KMS-11 (cell line): Measurements from ENCODE around the gene CKM.

Source experiments
- H2AFZ ChIP-seq: fragments of 200-600 bp; sonication (generic); 2 replicates; pipeline ENCODE4 v1.6.1; 2016; ENCODE audit warnings: antibody characterized with exemption, mixed run types, low read depth
- H3K27ac ChIP-seq: fragments of 200-600 bp; sonication (generic); 2 replicates; pipeline ENCODE4 v1.6.1; 2016; ENCODE audit warnings: mild to moderate bottlenecking, mixed run types
- H3K27me3 ChIP-seq: fragments of 200-600 bp; sonication (generic); 2 replicates; pipeline ENCODE4 v1.6.1; 2017; ENCODE audit warnings: mild to moderate bottlenecking, low read depth, mixed run types, moderate library complexity; ENCODE audit not compliant: insufficient read depth
- H3K36me3 ChIP-seq: fragments of 200-600 bp; sonication (generic); 2 replicates; pipeline ENCODE4 v1.6.1; 2017; ENCODE audit warnings: mild to moderate bottlenecking, mixed run types; ENCODE audit not compliant: insufficient read depth
- H3K4me1 ChIP-seq: fragments of 200-600 bp; sonication (generic); 2 replicates; pipeline ENCODE4 v1.6.1; 2016; ENCODE audit warnings: mild to moderate bottlenecking, low read depth, mixed run types; ENCODE audit not compliant: poor library complexity, severe bottlenecking
- H3K4me2 ChIP-seq: fragments of 200-600 bp; sonication (generic); 2 replicates; pipeline ENCODE4 v1.7.0; 2016; ENCODE audit warnings: mild to moderate bottlenecking, mixed run types
- H3K4me3 ChIP-seq: fragments of 200-600 bp; sonication (generic); IDR thresholded peaks from 2 replicates; pipeline ENCODE4 v1.6.1; 2017; ENCODE audit warnings: low read depth, low read length, mixed read lengths; ENCODE audit not compliant: insufficient read depth
- H3K79me2 ChIP-seq: fragments of 200-600 bp; sonication (generic); 2 replicates; pipeline ENCODE4 v1.6.1; 2016; ENCODE audit warnings: low read depth, mixed run types; ENCODE audit not compliant: insufficient read depth
- H3K9ac ChIP-seq: fragments of 200-600 bp; sonication (generic); 2 replicates; pipeline ENCODE4 v1.6.1; 2016; ENCODE audit warnings: mild to moderate bottlenecking, mixed run types
- H4K20me1 ChIP-seq: fragments of 200-600 bp; sonication (generic); 2 replicates; pipeline ENCODE4 v1.6.1; 2016; ENCODE audit warnings: mild to moderate bottlenecking, mixed run types; ENCODE audit not compliant: insufficient read depth
- CTCF ChIP-seq: fragments of 200-600 bp; sonication (generic); conservative IDR thresholded peaks from 2 replicates; pipeline ENCODE4 v1.6.1; 2017; ENCODE audit warnings: low read depth, mild to moderate bottlenecking, antibody characterized with exemption, low read length, moderate library complexity, mixed read lengths

The CKM gene

DNA sequence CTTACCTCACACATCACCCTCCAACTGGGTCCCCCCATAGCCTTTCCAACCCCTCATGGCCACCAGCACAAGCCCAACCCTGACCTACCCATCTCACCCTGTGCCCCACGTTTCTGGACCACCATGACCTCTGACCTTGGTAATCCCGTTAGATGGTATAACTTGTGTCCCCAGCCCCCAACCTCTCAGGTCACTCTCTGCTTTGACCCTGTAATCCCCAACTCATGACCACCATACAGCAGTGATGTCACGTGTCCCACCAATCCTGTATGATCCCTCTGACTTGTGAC is 26.4 kb upstream of the CKM start:
- no peak overlapping the region for H3K27ac ChIP-seq
- no peak overlapping the region for H2AFZ ChIP-seq
- H3K4me1 ChIP-seq, result no peaks in the 10 kb centered on the region
- no peaks in the 10 kb centered on the region for H3K79me2 ChIP-seq
- H3K36me3 ChIP-seq, result no peaks in the 10 kb centered on the region
- H3K4me3 ChIP-seq, result no peak overlapping the region
- no peak overlapping the region for H3K4me2 ChIP-seq
- H3K27me3 ChIP-seq, result peaks cover 4% of the 10 kb centered on the region; the same call in 1 of the 2 replicates
- H4K20me1 ChIP-seq, result no peaks in the 10 kb centered on the region
- H3K9ac ChIP-seq, result no peak overlapping the region
- TF ChIP-seq CTCF, result no peak

DNA sequence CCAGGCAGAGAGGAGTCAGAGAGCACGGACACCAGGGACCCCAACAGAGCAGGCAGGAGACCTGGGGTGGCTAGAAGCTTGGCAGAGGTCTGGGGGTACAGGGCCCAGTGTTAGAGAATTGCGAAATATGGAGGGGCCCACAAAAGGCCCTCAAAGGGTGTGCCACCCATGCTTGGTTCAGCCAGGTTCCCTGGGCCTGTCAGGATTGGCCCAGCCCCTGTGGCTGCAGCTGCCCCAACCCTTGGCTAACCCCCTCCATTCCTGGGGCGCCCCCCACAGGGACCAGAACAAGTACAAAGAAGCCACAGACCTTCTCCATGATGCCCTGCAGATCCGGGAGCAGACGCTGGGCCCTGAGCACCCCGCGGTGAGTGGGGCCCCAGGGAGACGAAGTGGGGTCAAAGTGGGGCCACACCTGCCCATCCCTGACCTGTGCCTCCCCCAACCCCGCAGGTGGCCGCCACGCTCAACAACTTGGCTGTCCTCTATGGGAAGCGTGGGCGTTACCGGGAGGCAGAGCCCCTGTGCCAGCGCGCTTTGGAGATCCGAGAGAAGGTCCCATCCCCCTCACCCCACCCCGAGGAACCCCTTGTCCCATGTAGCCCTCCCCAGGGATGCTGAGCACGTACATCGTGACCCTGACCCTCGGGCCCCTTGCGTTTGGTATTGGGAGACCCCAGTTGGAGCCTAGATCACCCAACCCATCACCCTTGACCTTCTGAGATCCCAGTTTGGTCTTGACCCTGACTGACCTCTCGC is 25.9 kb upstream of the CKM start:
- H3K4me1 ChIP-seq, result no peaks in the 10 kb centered on the region
- no peak overlapping the region for H3K9ac ChIP-seq
- H2AFZ ChIP-seq, result no peak overlapping the region
- no peaks in the 10 kb centered on the region for H3K79me2 ChIP-seq
- no peak for TF ChIP-seq CTCF
- H3K27me3 ChIP-seq, result peaks cover 4% of the 10 kb centered on the region; the same call in 1 of the 2 replicates
- no peak overlapping the region for H3K4me3 ChIP-seq
- no peaks in the 10 kb centered on the region for H3K36me3 ChIP-seq
- H3K27ac ChIP-seq, result no peak overlapping the region
- no peak overlapping the region for H3K4me2 ChIP-seq
- H4K20me1 ChIP-seq, result no peaks in the 10 kb centered on the region

GRCh38 chr19:45347570-45348366 is 25.1 kb upstream of the CKM start:
- Histone ChIP-seq H4K20me1 (no peaks in the 10 kb centered on the region), H3K36me3 (no peaks in the 10 kb centered on the region), H2AFZ (no peak overlapping the region), H3K4me2 (no peak overlapping the region), H3K4me3 (no peak overlapping the region), H3K27ac (no peak overlapping the region), H3K9ac (no peak overlapping the region), H3K27me3 (peaks cover 4% of the 10 kb centered on the region; the same call in 1 of the 2 replicates), H3K79me2 (no peaks in the 10 kb centered on the region), H3K4me1 (no peaks in the 10 kb centered on the region)
- TF ChIP-seq CTCF, result no peak

DNA sequence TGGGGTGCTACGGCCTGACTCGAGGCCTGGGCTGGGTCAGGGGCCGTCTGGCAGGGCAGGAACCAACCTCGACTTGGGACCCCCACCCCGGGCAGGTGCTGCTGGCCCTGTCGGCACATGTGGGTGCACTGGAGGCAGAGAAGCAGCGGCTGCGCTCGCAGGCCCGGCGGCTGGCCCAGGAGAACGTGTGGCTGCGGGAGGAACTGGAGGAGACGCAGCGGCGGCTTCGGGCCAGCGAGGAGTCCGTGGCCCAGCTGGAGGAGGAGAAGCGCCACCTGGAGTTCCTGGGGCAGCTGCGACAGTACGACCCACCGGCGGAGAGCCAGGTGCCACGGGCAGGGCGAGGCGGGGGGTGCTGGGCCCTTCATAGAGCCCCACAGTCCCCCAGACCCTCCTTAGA is 23.8 kb upstream of the CKM start:
- TF ChIP-seq CTCF, result no peak
- H4K20me1 ChIP-seq, result no peaks in the 10 kb centered on the region
- no peaks in the 10 kb centered on the region for H3K4me1 ChIP-seq
- H3K9ac ChIP-seq, result no peak overlapping the region
- no peaks in the 10 kb centered on the region for H3K36me3 ChIP-seq
- H3K4me2 ChIP-seq, result no peak overlapping the region
- no peak overlapping the region for H3K27ac ChIP-seq
- H3K79me2 ChIP-seq, result no peaks in the 10 kb centered on the region
- H3K27me3 ChIP-seq, result peaks cover 4% of the 10 kb centered on the region; the same call in 1 of the 2 replicates
- H3K4me3 ChIP-seq, result no peak overlapping the region
- H2AFZ ChIP-seq, result no peak overlapping the region
